Measurements from ENCODE around the gene NLN. TPM values are rescaled to one million over a fixed set of nuclear protein-coding genes. Genes with fewer than 3 reads are reported as not detected.
"Not testable (repeated sequence)": the region's sequence is repeated elsewhere in the genome, so short reads cannot be mapped to it uniquely, and the experiment has no call there.

Gene NLN
- total RNA-seq, 1 donor from 2014 or later, result 13.8 TPM

DNA sequence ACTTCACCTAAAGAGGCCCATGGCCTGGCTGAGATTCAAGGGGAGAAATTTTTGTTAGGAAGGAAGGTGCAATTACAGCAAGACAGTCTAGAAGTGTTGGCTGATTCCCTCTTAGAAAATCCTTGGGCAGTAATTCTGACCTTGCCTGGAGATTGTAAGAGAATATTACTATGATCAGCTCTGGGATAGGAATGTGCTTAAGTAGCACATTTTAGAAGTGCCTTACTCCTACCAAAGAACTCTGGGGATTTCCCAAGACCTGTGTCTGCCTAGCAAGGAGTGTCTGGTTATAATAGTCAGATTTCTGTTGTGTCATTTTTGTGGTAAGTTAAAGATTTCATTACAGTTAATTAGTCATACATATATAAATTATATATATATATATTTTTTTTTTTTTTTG is 52.3 kb downstream of the NLN start:
- intact Hi-C loops (cut with DNase I), result no loop called here
- TF ChIP-seq, protein P1, sequence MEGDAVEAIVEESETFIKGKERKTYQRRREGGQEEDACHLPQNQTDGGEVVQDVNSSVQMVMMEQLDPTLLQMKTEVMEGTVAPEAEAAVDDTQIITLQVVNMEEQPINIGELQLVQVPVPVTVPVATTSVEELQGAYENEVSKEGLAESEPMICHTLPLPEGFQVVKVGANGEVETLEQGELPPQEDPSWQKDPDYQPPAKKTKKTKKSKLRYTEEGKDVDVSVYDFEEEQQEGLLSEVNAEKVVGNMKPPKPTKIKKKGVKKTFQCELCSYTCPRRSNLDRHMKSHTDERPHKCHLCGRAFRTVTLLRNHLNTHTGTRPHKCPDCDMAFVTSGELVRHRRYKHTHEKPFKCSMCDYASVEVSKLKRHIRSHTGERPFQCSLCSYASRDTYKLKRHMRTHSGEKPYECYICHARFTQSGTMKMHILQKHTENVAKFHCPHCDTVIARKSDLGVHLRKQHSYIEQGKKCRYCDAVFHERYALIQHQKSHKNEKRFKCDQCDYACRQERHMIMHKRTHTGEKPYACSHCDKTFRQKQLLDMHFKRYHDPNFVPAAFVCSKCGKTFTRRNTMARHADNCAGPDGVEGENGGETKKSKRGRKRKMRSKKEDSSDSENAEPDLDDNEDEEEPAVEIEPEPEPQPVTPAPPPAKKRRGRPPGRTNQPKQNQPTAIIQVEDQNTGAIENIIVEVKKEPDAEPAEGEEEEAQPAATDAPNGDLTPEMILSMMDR (IDR thresholded peaks at IDR 0.05), result no peak
- Histone ChIP-seq H3K4me1 (no peaks in the 10 kb centered on the region), H3K27me3 (ENCODE audit: low read depth) (no peaks in the 10 kb centered on the region), H3K36me3 (no peaks in the 10 kb centered on the region), H3K4me3 (no peak overlapping the region), H3K27ac (no peak overlapping the region), H3K9me3 (no peaks in the 10 kb centered on the region)
- ATAC-seq, result peak; percentile 59 to 82
- DNase-seq, result no peak

DNA sequence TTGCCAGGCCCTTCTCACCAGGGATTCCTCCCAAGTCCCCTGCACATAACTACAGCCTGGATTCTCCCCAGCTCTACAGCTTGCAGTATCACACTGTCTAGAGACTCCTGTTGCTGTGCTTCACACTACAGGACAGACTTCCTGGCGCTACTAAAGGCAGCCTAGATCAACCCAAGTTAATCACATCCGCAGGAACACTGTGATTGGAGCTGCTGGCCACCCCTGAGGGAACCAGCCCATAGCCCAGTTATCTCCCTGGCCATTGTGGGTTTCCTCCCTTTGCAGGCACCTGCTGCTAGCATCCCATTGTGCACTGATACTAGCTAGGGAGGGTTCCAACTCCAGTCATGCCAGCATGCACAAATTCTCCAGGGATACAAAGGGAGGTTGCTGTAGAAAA is 53.5 kb downstream of the NLN start:
- ATAC-seq (no peak), DNase-seq (no peak)
- TF ChIP-seq, protein P1 (IDR thresholded peaks at IDR 0.05), result no peak
- Histone ChIP-seq H3K27ac (no peak overlapping the region), H3K4me3 (no peak overlapping the region), H3K36me3 (no peaks in the 10 kb centered on the region), H3K9me3 (no peaks in the 10 kb centered on the region), H3K4me1 (no peaks in the 10 kb centered on the region), H3K27me3 (ENCODE audit: low read depth) (no peaks in the 10 kb centered on the region)
- intact Hi-C loops (cut with DNase I), result no loop called here

DNA sequence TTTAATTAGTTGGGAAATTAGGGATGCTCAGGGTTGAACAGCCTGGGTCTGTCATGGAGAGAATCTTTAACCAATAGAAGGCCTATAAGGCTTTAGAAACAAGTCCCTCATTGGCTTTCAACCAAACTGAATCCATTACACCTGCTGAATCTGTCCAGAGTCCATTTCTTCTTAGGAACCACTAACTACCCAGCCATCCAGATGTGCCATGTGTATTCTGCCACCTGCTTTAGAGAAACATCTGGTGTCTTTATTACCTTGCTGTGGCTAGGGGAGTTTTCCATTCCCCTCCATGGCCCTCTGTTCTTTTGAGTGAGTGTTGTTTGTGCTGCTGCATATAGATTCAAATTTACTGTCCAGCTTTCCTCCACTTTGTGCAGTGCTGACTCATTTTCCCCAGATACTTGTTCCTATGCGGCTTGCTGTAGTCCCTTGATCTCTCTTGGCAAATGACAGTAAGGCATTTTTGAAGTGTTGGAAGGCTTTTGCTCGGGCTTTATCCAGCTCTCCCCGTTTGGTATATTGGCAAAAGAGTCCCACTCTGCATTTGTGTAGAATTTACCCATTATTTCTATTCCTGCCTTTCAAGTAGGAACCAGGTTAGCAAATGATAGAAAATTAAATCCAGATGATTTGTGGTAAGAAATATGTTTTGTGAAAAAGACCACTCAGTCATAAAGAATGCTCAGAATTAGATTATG is 54.6 kb downstream of the NLN start:
- no peak overlapping the region for H3K27ac ChIP-seq
- no peak for DNase-seq
- H3K36me3 ChIP-seq, result no peaks in the 10 kb centered on the region
- no peaks in the 10 kb centered on the region for H3K27me3 ChIP-seq (ENCODE audit: low read depth)
- intact Hi-C loops (cut with DNase I), result no loop called here
- no peaks in the 10 kb centered on the region for H3K9me3 ChIP-seq
- TF ChIP-seq, protein P1 (IDR thresholded peaks at IDR 0.05), result no peak
- H3K4me3 ChIP-seq, result no peak overlapping the region
- H3K4me1 ChIP-seq, result no peaks in the 10 kb centered on the region
- ATAC-seq, result no peak

DNA sequence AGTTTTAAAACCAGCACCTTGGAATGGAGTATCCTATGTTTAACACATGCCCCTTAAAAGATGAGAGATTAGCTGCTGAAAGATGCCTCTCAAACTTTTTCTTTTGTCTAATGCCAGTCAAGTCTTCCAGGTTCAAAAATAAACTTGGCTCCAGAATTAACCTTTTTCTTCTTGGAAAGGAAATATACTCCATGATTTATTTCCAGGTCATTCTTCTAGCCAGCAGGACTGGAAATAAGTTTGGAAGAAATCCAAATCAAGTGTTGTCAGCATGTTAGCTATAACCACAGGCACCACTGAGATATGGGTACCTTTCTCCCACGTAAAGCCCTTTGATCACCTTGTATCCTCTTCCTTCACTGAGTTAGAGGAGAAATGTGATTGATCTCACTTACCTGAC is 56.1 kb downstream of the NLN start:
- Histone ChIP-seq H3K4me1 (no peaks in the 10 kb centered on the region), H3K9me3 (no peaks in the 10 kb centered on the region), H3K4me3 (no peak overlapping the region), H3K27me3 (ENCODE audit: low read depth) (no peaks in the 10 kb centered on the region), H3K36me3 (no peaks in the 10 kb centered on the region), H3K27ac (no peak overlapping the region)
- ATAC-seq, result no peak
- intact Hi-C loops (cut with DNase I), result no loop called here
- TF ChIP-seq, protein P1 (IDR thresholded peaks at IDR 0.05), result no peak
- DNase-seq, result no peak

DNA sequence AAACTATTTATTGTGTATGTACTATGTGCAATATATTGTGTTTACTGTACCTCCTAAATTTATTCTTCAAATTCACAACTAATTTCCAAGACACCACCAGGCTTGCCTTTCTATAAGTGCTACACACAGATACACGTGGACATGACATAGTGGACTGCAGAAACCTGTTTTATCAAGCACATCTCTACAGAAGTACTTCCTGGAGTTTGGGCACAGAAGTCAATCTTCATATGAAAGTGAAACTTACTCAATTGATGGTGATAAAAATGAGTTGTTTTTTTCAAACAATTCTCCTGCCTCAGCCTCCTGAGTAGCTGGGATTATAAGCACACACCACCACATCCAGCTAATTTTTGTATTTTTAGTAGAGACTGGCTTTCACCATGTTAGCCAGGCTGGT is 57.6 kb downstream of the NLN start:
- no peak for DNase-seq
- no peaks in the 10 kb centered on the region for H3K9me3 ChIP-seq
- TF ChIP-seq, protein P1 (IDR thresholded peaks at IDR 0.05), result no peak
- H3K4me3 ChIP-seq, result no peak overlapping the region
- H3K4me1 ChIP-seq, result no peaks in the 10 kb centered on the region
- intact Hi-C loops (cut with DNase I), result no loop called here
- H3K27me3 ChIP-seq (ENCODE audit: low read depth), result no peaks in the 10 kb centered on the region
- no peak overlapping the region for H3K27ac ChIP-seq
- H3K36me3 ChIP-seq, result no peaks in the 10 kb centered on the region
- ATAC-seq, result no peak

DNA sequence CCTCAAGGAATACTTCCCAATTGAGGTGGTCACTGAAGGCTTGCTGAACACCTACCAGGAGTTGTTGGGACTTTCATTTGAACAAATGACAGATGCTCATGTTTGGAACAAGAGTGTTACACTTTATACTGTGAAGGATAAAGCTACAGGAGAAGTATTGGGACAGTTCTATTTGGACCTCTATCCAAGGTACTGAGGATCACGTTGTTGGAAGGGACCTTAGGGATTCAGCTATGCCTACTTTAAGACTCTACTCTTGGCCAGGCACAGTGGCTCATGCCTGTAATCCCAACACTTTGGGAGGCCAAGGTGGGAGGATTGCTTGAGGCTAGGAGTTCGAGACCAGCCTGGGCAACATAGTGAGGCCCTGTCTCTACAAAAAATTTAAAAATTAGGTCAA is 66.3 kb downstream of the NLN start:
- H3K4me3 ChIP-seq; H3K4me1 ChIP-seq; H3K36me3 ChIP-seq; H3K27ac ChIP-seq; H3K27me3 ChIP-seq (ENCODE audit: low read depth); ATAC-seq; intact Hi-C loops (cut with DNase I); DNase-seq; H3K9me3 ChIP-seq: not testable (repeated sequence)
